ENCODE data around the gene CRTAC1.

The CRTAC1 gene

GRCh38 chr10:97925308-97925938 lies 105.0 kb downstream of the CRTAC1 start:
- H3K27me3 ChIP-seq (ENCODE audit: control insufficient read depth in 3 of 3, insufficient read depth in 3 of 3, low read depth in 1 of 3, low read length in 3 of 3), result peaks cover 0 to 16% (median 0%) of the 10 kb centered on the region in 3 experiments
- H2BK15ac ChIP-seq (ENCODE audit: low read length), result no peak overlapping the region
- no peak overlapping the region for H2AFZ ChIP-seq (ENCODE audit: low read length)
- no peak overlapping the region for H4K8ac ChIP-seq (ENCODE audit: low read depth, low read length)
- H3K36me3 ChIP-seq (replicated peaks in 1 of 2; ENCODE audit: control insufficient read depth in 2 of 2, insufficient read depth in 2 of 2, low read length in 2 of 2), result no peaks in the 10 kb centered on the region
- no peaks in the 10 kb centered on the region for H3K79me1 ChIP-seq (ENCODE audit: low read depth, low read length)
- H2BK120ac ChIP-seq (ENCODE audit: low read depth, low read length), result no peak overlapping the region
- H2AK5ac ChIP-seq (ENCODE audit: low read depth, low read length), result no peak overlapping the region
- no peak overlapping the region for H2BK12ac ChIP-seq (ENCODE audit: low read length)
- H3K4me3 ChIP-seq (ENCODE audit: low read length in 2 of 2), result no peak overlapping the region
- H3K23ac ChIP-seq (ENCODE audit: low read depth, low read length, poor library complexity), result no peak overlapping the region
- H2BK5ac ChIP-seq (ENCODE audit: low read length), result no peak overlapping the region
- DNase-seq (ENCODE audit: low spot score), result no peak
- H4K91ac ChIP-seq (ENCODE audit: low read depth, low read length, poor library complexity), result peak overlapping the region; percentile 73
- H3K18ac ChIP-seq (ENCODE audit: low read length), result no peak overlapping the region
- no peak overlapping the region for H3K4ac ChIP-seq (ENCODE audit: low read length)
- peaks cover 0 to 3% of the 10 kb centered on the region in 2 donors for H3K4me1 ChIP-seq (ENCODE audit: control insufficient read depth in 2 of 2, insufficient read depth in 1 of 2, low read depth in 1 of 2, low read length in 2 of 2)
- H3K14ac ChIP-seq (ENCODE audit: low read length), result peak overlapping the region; percentile 14
- 100% methylated on average over 3 to 6 of the region's 11 CpGs for WGBS, 2 donors (ENCODE audit: extremely low coverage in 2 of 2, insufficient read length in 2 of 2, insufficient replicate concordance in 1 of 2)
- H3K4me2 ChIP-seq (ENCODE audit: insufficient read depth, low read length, poor library complexity, severe bottlenecking), result no peak overlapping the region
- H3K9me3 ChIP-seq (replicated peaks in 1 of 2; ENCODE audit: control insufficient read depth in 2 of 2, insufficient read depth in 1 of 2, low read depth in 1 of 2, low read length in 2 of 2), result peaks cover 0 to 1% of the 10 kb centered on the region in 2 donors
- no peak overlapping the region for H3K27ac ChIP-seq (replicated peaks; ENCODE audit: low read length)
- no peak overlapping the region for H3K9ac ChIP-seq (ENCODE audit: low read depth, low read length, poor library complexity)

GRCh38 chr10:97924678-97925077 lies 105.7 kb downstream of the CRTAC1 start:
- Histone ChIP-seq H3K9ac (ENCODE audit: low read depth, low read length, poor library complexity) (no peak overlapping the region), H3K4me2 (ENCODE audit: insufficient read depth, low read length, poor library complexity, severe bottlenecking) (no peak overlapping the region), H3K79me1 (ENCODE audit: low read depth, low read length) (no peaks in the 10 kb centered on the region), H2BK12ac (ENCODE audit: low read length) (no peak overlapping the region), H3K27me3 (ENCODE audit: control insufficient read depth in 3 of 3, insufficient read depth in 3 of 3, low read depth in 1 of 3, low read length in 3 of 3) (peaks cover 0 to 16% (median 0%) of the 10 kb centered on the region in 3 experiments), H3K14ac (ENCODE audit: low read length) (no peak overlapping the region), H3K36me3 (replicated peaks in 1 of 2; ENCODE audit: control insufficient read depth in 2 of 2, insufficient read depth in 2 of 2, low read length in 2 of 2) (no peaks in the 10 kb centered on the region), H2BK120ac (ENCODE audit: low read depth, low read length) (no peak overlapping the region), H3K4ac (ENCODE audit: low read length) (no peak overlapping the region), H3K18ac (ENCODE audit: low read length) (no peak overlapping the region), H3K4me3 (ENCODE audit: low read length in 2 of 2) (no peak overlapping the region), H2BK15ac (ENCODE audit: low read length) (no peak overlapping the region), H3K4me1 (ENCODE audit: control insufficient read depth in 2 of 2, insufficient read depth in 1 of 2, low read depth in 1 of 2, low read length in 2 of 2) (peaks cover 0 to 3% of the 10 kb centered on the region in 2 donors), H3K27ac (replicated peaks; ENCODE audit: low read length) (no peak overlapping the region), H2BK5ac (ENCODE audit: low read length) (no peak overlapping the region), H4K91ac (ENCODE audit: low read depth, low read length, poor library complexity) (no peak overlapping the region), H4K8ac (ENCODE audit: low read depth, low read length) (no peak overlapping the region), H3K23ac (ENCODE audit: low read depth, low read length, poor library complexity) (no peak overlapping the region), H2AFZ (ENCODE audit: low read length) (no peak overlapping the region), H2AK5ac (ENCODE audit: low read depth, low read length) (no peak overlapping the region), H3K9me3 (replicated peaks in 1 of 2; ENCODE audit: control insufficient read depth in 2 of 2, insufficient read depth in 1 of 2, low read depth in 1 of 2, low read length in 2 of 2) (peaks cover 0 to 1% of the 10 kb centered on the region in 2 donors)
- no peak for DNase-seq (ENCODE audit: low spot score)
- 100% methylated on average over 1 of the region's 3 CpGs for WGBS, 2 donors (ENCODE audit: extremely low coverage in 2 of 2, insufficient read length in 2 of 2, insufficient replicate concordance in 1 of 2)

- WGBS, 2 donors (ENCODE audit: extremely low coverage in 2 of 2, insufficient read length in 2 of 2, insufficient replicate concordance in 1 of 2), result no CpG with 5 or more reads among the region's 5 CpGs
- Histone ChIP-seq H3K27me3 (ENCODE audit: control insufficient read depth in 3 of 3, insufficient read depth in 3 of 3, low read depth in 1 of 3, low read length in 3 of 3) (peaks cover 0 to 16% (median 0%) of the 10 kb centered on the region in 3 experiments), H3K18ac (ENCODE audit: low read length) (no peak overlapping the region)
Measured at GRCh38 chr10:97923476-97923875, 106.9 kb downstream of the CRTAC1 start.

GRCh38 chr10:97923057-97923456 lies 107.4 kb downstream of the CRTAC1 start:
- no peak overlapping the region for H4K91ac ChIP-seq (ENCODE audit: low read depth, low read length, poor library complexity)
- no peak overlapping the region for H2BK120ac ChIP-seq (ENCODE audit: low read depth, low read length)
- H2AFZ ChIP-seq (ENCODE audit: low read length), result no peak overlapping the region
- H3K9me3 ChIP-seq (replicated peaks in 1 of 2; ENCODE audit: control insufficient read depth in 2 of 2, insufficient read depth in 1 of 2, low read depth in 1 of 2, low read length in 2 of 2), result peaks cover 0 to 1% of the 10 kb centered on the region in 2 donors
- H3K36me3 ChIP-seq (replicated peaks in 1 of 2; ENCODE audit: control insufficient read depth in 2 of 2, insufficient read depth in 2 of 2, low read length in 2 of 2), result no peaks in the 10 kb centered on the region
- H2BK12ac ChIP-seq (ENCODE audit: low read length), result no peak overlapping the region
- H3K4me3 ChIP-seq (ENCODE audit: low read length in 2 of 2), result no peak overlapping the region
- H3K27me3 ChIP-seq (ENCODE audit: control insufficient read depth in 3 of 3, insufficient read depth in 3 of 3, low read depth in 1 of 3, low read length in 3 of 3), result peaks cover 0 to 18% (median 0%) of the 10 kb centered on the region in 3 experiments
- H3K4me2 ChIP-seq (ENCODE audit: insufficient read depth, low read length, poor library complexity, severe bottlenecking), result no peak overlapping the region
- H2BK5ac ChIP-seq (ENCODE audit: low read length), result no peak overlapping the region
- H3K9ac ChIP-seq (ENCODE audit: low read depth, low read length, poor library complexity), result no peak overlapping the region
- no peak overlapping the region for H2AK5ac ChIP-seq (ENCODE audit: low read depth, low read length)
- H3K18ac ChIP-seq (ENCODE audit: low read length), result no peak overlapping the region
- no peak overlapping the region for H3K4ac ChIP-seq (ENCODE audit: low read length)
- H3K27ac ChIP-seq (replicated peaks; ENCODE audit: low read length), result no peak overlapping the region
- H3K4me1 ChIP-seq (ENCODE audit: control insufficient read depth in 2 of 2, insufficient read depth in 1 of 2, low read depth in 1 of 2, low read length in 2 of 2), result peaks cover 0 to 3% of the 10 kb centered on the region in 2 donors
- DNase-seq (ENCODE audit: low spot score), result no peak
- no peak overlapping the region for H3K14ac ChIP-seq (ENCODE audit: low read length)
- no peak overlapping the region for H4K8ac ChIP-seq (ENCODE audit: low read depth, low read length)
- no peak overlapping the region for H3K23ac ChIP-seq (ENCODE audit: low read depth, low read length, poor library complexity)
- WGBS, 2 donors (ENCODE audit: extremely low coverage in 2 of 2, insufficient read length in 2 of 2, insufficient replicate concordance in 1 of 2), result no CpG with 5 or more reads among the region's 13 CpGs
- H3K79me1 ChIP-seq (ENCODE audit: low read depth, low read length), result no peaks in the 10 kb centered on the region
- H2BK15ac ChIP-seq (ENCODE audit: low read length), result no peak overlapping the region

More at GRCh38 chr10:97923476-97923875, 106.9 kb downstream of the CRTAC1 start:
- Histone ChIP-seq H2BK120ac (ENCODE audit: low read depth, low read length) (no peak overlapping the region), H3K4me2 (ENCODE audit: insufficient read depth, low read length, poor library complexity, severe bottlenecking) (no peak overlapping the region), H3K27ac (replicated peaks; ENCODE audit: low read length) (no peak overlapping the region), H3K4ac (ENCODE audit: low read length) (no peak overlapping the region), H3K4me1 (ENCODE audit: control insufficient read depth in 2 of 2, insufficient read depth in 1 of 2, low read depth in 1 of 2, low read length in 2 of 2) (peaks cover 0 to 3% of the 10 kb centered on the region in 2 donors), H2BK12ac (ENCODE audit: low read length) (no peak overlapping the region), H3K79me1 (ENCODE audit: low read depth, low read length) (no peaks in the 10 kb centered on the region), H3K9ac (ENCODE audit: low read depth, low read length, poor library complexity) (peak overlapping the region; percentile 47), H3K9me3 (replicated peaks in 1 of 2; ENCODE audit: control insufficient read depth in 2 of 2, insufficient read depth in 1 of 2, low read depth in 1 of 2, low read length in 2 of 2) (peaks cover 0 to 1% of the 10 kb centered on the region in 2 donors), H4K91ac (ENCODE audit: low read depth, low read length, poor library complexity) (no peak overlapping the region), H2AK5ac (ENCODE audit: low read depth, low read length) (no peak overlapping the region), H3K36me3 (replicated peaks in 1 of 2; ENCODE audit: control insufficient read depth in 2 of 2, insufficient read depth in 2 of 2, low read length in 2 of 2) (no peaks in the 10 kb centered on the region), H2BK5ac (ENCODE audit: low read length) (no peak overlapping the region), H2BK15ac (ENCODE audit: low read length) (no peak overlapping the region), H3K14ac (ENCODE audit: low read length) (no peak overlapping the region), H4K8ac (ENCODE audit: low read depth, low read length) (no peak overlapping the region), H2AFZ (ENCODE audit: low read length) (no peak overlapping the region), H3K4me3 (ENCODE audit: low read length in 2 of 2) (no peak overlapping the region), H3K23ac (ENCODE audit: low read depth, low read length, poor library complexity) (no peak overlapping the region)
- DNase-seq (ENCODE audit: low spot score), result no peak

Data from neuronal stem cell (in vitro differentiated cells).